Stimulated activated CD4-positive, alpha-beta T cell treated with anti-CD3 and anti-CD28 coated beads, Interleukin-2, amount 100 ng/mL, for 48 hours (primary cell): ENCODE data around the gene EFNA1.
"Not testable (repeated sequence)": the region's sequence is repeated elsewhere in the genome, so short reads cannot be mapped to it uniquely, and the experiment has no call there.

Experiments
- DNase-seq, 2 donors: peaks; one replicate each; pipeline ENCODE4 v3.0.0-alpha.2; 2020

The EFNA1 gene

GRCh38 chr1:155125511-155125945 is 2.1 kb upstream of the EFNA1 start:
- no peak for DNase-seq

- no peak for DNase-seq
Measured at GRCh38 chr1:155125946-155126555, 1.6 kb upstream of the EFNA1 start.

GRCh38 chr1:155126556-155127104 is 1.0 kb upstream of the EFNA1 start:
- peak in 1 of 2 donors; percentile 21 for DNase-seq

GRCh38 chr1:155127967-155128754 is 485 bp downstream of the EFNA1 start:
- DNase-seq = no peak

GRCh38 chr1:155128755-155129473 is 1.2 kb downstream of the EFNA1 start:
- DNase-seq = no peak

GRCh38 chr1:155130272-155131006 is 2.8 kb downstream of the EFNA1 start:
- DNase-seq = no peak

- no peak for DNase-seq
Measured at GRCh38 chr1:155131285-155131684, 3.6 kb downstream of the EFNA1 start.

- no peak for DNase-seq
Measured at GRCh38 chr1:155131856-155132255, 4.2 kb downstream of the EFNA1 start.

- DNase-seq = no peak
Measured at GRCh38 chr1:155133799-155134281, 6.2 kb downstream of the EFNA1 start.

- no peak for DNase-seq
Measured at GRCh38 chr1:155134322-155134721, 6.6 kb downstream of the EFNA1 start.

- peak; percentile 69 to 75 for DNase-seq
Measured at GRCh38 chr1:155134880-155135414, 7.3 kb downstream of the EFNA1 start.

GRCh38 chr1:155135415-155136028 is 7.8 kb downstream of the EFNA1 start, which contains the start of gene SLC50A1:
Gene SLC50A1 (plus strand): TSS chr1:155135852. CDS start chr1:155135912, 60 bp downstream.
- peak; percentile 93 to 95 for DNase-seq

GRCh38 chr1:155136748-155137147 is 9.1 kb downstream of the EFNA1 start:
- no peak for DNase-seq

GRCh38 chr1:155137154-155137949 is 9.7 kb downstream of the EFNA1 start:
- DNase-seq = no peak

- DNase-seq = peak; percentile 88 to 90
Measured at GRCh38 chr1:155139895-155140629, 12.4 kb downstream of the EFNA1 start, which contains the start of gene DPM3. Gene DPM3 (minus strand): TSS chr1:155140531. CDS start chr1:155140240, 291 bp downstream.

- DNase-seq = no peak
Measured at GRCh38 chr1:155140630-155140953, 12.9 kb downstream of the EFNA1 start.

- DNase-seq = no peak
Measured at GRCh38 chr1:155141749-155142148, 14.1 kb downstream of the EFNA1 start.

GRCh38 chr1:155145491-155145890 is 17.8 kb downstream of the EFNA1 start:
- no peak for DNase-seq

- not testable (repeated sequence) for DNase-seq
Measured at GRCh38 chr1:155155996-155156643, 28.4 kb downstream of the EFNA1 start.

GRCh38 chr1:155158991-155159390 is 31.3 kb downstream of the EFNA1 start:
- no peak for DNase-seq
